PC-9 (cell line): Measurements from ENCODE around the gene PLPPR1.

Source experiments
- CTCF ChIP-seq: fragments of 200-600 bp; sonication (generic); conservative IDR thresholded peaks from 2 replicates; pipeline ENCODE4 v1.6.1; 2017; ENCODE audit warnings: mixed run types, antibody characterized with exemption, mild to moderate bottlenecking, moderate library complexity
- EZH2 ChIP-seq: fragments of 200-600 bp; sonication (generic); IDR thresholded peaks from 2 replicates; pipeline ENCODE4 v1.8.0; 2017; ENCODE audit warnings: antibody characterized with exemption, low read depth

- TF ChIP-seq CTCF (no peak), EZH2 (no peak)
Observed at GRCh38 chr9:101025940-101026339, 2.6 kb upstream of the PLPPR1 start.
